ENCODE results near the gene FCRLA.

Gene FCRLA

DNA sequence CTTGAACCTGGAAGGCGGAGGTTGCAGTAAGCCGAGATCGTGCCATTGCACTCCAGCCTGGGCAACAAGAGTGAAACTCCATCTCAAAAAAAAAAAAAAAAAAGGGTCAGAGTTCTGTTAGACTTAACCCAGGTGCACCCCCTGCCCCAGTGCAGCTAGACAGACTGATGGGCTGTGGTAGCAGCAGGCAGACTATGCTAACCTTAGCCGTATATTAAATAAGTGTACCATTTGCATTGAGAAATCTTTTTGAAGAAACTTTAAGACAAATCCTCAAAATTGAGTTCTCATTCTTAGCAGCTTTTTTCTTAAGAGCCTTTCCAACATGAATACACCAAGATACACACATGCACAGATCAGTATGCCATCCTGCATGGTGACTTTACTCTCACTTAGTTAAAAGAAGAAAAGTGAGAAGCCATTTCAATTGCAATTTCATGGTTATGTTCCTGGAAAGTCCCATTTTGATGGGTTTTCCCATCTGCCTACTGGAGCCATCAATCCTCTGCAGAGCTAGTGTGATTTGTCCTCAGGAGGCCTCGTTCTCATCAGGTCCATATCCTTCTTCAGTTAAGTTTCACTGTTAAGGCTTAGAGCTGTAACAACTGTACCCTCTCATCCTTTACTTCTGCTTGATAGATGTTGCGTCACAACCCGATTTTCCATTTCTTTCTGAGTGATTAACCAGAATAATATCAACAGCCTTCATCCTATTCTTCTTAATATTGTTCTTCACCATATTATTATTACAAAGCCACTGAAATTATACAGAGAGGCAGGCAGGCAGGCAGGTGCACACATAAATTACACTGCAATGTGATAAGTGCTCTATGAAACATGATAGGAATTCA, 21.6 kb downstream of the FCRLA start:
- DNase-seq (ENCODE audit: low read depth) = no peak
- H3K4me3 ChIP-seq (ENCODE audit: low read depth, low read length) = no peak overlapping the region

DNA sequence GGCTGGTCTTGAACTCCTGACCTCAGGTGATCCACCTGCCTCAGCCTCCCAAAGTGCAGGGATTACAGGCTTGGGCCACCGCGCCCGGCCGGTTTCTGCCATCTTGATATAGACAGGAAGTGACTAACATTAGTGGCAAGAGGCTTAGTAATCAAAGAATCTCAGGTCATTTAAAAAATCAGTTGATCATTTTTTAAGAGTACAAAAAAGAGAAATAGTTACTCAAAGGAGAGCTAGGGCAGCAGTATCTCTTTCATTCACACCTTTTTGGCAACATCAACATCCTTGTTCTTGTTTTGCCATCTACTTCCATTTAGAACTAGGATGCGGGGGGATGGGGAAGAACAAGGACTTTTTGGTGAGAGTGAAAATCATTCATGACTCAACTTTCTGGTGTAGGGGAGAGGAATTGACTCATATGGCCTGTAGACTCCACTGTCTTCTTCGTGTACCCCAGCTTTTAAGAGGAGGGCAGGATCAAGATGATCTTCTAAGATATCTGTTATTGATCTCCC, 23.1 kb downstream of the FCRLA start:
- DNase-seq (ENCODE audit: low read depth) = no peak
- H3K4me3 ChIP-seq (ENCODE audit: low read depth, low read length) = no peak overlapping the region

DNA sequence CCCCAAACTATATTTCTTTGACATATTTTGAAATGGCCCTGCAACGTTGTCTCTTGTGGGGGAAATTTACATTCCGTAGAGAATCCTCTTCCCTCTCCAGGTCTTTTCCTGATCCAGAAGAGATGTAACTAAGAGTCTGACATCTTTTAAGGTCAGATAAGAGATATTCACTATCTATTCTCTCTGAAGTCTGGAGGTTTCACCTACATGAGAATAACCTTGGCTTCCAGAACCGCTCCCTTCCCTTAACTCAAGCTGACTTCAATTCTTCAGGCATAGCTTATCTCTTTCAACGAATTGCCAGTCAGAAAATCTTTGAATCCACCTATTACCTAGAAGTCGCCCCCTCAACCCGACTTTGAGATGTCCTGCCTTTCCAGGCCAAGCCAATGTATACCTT, 24.2 kb downstream of the FCRLA start:
- no peak overlapping the region for H3K4me3 ChIP-seq (ENCODE audit: low read depth, low read length)
- DNase-seq (ENCODE audit: low read depth) = no peak

GRCh38 chr1:161731981-161732718, 25.1 kb downstream of the FCRLA start:
- DNase-seq (ENCODE audit: low read depth) = no peak
- H3K4me3 ChIP-seq (ENCODE audit: low read depth, low read length) = no peak overlapping the region

DNA sequence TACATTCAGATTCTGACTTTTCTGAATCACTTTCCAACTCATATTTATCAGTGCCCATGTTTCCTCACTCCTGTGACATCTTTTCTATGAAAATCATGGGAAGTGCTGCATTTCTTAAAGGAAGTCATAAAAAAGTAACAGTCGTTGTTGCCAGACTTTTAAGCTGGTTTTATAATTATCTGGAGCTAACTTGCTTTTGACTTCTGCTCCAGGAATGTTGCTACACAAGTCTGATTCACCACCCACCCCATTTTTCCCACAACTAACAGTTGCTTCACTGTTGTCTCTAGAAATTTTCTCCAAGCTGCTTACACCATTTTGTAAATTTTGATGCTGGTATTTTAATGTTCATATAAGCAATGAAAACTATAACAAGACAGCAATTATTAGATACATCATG, 26.5 kb downstream of the FCRLA start:
- no peak overlapping the region for H3K4me3 ChIP-seq (ENCODE audit: low read depth, low read length)
- DNase-seq (ENCODE audit: low read depth) = peak; percentile 89

DNA sequence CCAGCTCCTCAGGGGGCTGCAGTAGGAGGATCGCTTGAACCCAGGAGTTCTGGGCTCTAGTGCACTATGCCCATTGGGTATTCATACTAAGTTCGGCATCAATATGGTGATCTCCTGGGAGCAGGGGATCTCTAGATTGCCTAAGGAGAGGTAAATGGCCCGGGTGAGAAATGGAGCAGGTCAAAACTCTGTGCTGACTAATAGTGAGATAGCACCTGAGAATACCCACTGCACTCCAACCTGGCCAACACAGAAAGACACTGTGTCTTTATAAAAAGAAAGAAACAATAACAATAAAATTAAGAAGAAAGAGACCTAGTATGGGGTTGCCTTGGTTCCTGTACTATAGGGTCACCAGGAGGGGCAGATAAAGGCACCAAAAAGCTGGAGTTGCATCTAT, 28.8 kb downstream of the FCRLA start:
- no peak overlapping the region for H3K4me3 ChIP-seq (ENCODE audit: low read depth, low read length)
- no peak for DNase-seq (ENCODE audit: low read depth)

GRCh38 chr1:161736335-161736969, 29.4 kb downstream of the FCRLA start:
- DNase-seq (ENCODE audit: low read depth) = no peak
- H3K4me3 ChIP-seq (ENCODE audit: low read depth, low read length) = no peak overlapping the region

DNA sequence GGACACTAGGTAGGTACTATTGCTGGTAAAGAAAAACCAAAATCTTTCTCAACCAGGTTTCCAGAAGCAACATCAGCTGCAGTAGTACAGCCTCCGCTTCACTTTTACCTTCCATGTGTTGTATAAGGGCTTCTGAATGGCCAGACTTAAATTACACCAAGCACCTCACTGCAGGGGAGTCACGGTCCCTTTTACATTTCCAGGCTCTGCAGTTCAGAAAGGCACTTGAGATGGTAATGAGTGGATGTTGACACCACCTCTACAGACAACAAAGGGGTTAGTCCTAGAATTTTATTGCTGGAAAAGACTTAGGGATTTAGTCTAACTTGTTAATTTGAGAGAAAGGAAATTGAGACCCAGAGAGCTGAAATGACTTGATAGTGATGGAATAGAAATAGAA, 30.6 kb downstream of the FCRLA start:
- DNase-seq (ENCODE audit: low read depth) = no peak
- no peak overlapping the region for H3K4me3 ChIP-seq (ENCODE audit: low read depth, low read length)

DNA sequence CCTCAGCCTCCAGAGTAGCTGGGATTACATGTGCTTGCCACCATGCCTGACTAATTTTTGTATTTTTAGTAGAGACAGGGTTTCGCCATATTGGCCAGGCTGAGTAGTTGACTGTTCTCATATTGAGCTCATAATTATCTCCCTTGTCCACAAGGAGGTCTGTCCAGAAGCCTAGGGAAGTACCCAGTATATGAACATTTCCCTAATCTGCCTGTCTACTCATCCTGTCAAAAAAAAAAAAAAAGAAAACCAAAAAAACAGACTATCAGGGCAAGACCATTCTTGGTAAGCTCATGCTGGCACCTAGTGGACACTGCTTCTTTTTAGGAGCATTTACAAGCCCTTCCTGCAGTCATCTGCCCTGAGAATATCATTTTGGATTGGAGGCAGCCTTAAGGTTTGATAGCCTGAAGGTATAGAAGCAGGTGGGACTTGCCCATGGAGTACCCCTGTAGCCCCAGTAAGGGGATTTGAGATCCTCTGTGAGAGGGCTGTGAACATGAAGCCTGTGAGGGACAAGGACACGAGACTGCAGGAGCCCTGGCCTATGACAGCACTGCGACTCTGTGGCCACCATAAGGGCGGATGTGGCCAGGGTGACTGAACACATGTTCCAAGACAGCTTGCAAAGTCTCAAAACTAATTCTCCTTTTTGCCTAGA, 31.7 kb downstream of the FCRLA start:
- H3K4me3 ChIP-seq (ENCODE audit: low read depth, low read length) = no peak overlapping the region
- DNase-seq (ENCODE audit: low read depth) = no peak

- H3K4me3 ChIP-seq (ENCODE audit: low read depth, low read length) = no peak overlapping the region
- DNase-seq (ENCODE audit: low read depth) = no peak
Measured at GRCh38 chr1:161739865-161740566, 33.0 kb downstream of the FCRLA start.

DNA sequence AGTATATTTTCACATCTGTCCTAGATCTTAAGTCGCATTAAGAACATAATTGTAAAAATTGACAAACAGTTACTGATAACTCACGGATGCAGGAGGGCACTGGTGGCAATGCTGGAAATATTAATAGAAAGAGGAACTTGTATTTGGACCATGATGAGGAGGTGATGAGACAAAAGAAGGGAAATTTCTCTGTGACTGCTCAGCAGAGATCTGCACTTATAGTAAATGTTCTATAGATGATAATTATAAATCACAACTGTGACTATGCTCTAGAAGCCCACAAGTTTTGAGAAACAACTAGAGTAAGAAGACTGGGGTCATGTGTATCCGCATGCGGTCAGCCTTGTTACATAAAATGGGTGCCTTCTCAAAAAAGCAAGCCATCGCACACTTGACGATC, 33.9 kb downstream of the FCRLA start:
- no peak for DNase-seq (ENCODE audit: low read depth)
- no peak overlapping the region for H3K4me3 ChIP-seq (ENCODE audit: low read depth, low read length)

DNA sequence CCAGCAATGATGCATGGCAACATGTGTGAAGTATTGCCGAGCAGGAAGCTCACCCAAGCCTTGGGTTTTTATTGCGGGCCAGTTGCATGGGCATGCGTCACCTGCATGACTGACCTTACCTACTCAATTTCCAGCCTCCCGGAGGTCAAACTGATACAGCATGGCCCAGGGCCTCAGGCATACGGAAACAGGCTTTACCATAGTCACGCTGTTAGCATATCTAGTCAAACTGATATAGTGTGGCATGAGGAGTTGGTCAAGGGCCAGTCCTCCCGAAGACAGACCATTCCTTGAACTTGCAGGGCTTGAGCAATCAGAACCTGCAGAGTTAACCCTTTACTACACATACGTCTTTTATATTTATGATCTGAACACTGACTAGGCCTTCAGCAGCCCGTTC, 36.2 kb downstream of the FCRLA start:
- no peak overlapping the region for H3K4me3 ChIP-seq (ENCODE audit: low read depth, low read length)
- no peak for DNase-seq (ENCODE audit: low read depth)

- DNase-seq (ENCODE audit: low read depth) = no peak
- no peak overlapping the region for H3K4me3 ChIP-seq (ENCODE audit: low read depth, low read length)
Measured at GRCh38 chr1:161747801-161748200, 40.8 kb downstream of the FCRLA start.

- H3K4me3 ChIP-seq (ENCODE audit: low read depth, low read length) = peak within 1 kb of the TSS; percentile 94
Measured at GRCh38 chr1:161749509-161750407, 42.7 kb downstream of the FCRLA start, which contains the start of gene DUSP12. DUSP12 (plus strand) TSS chr1:161749786; CDS start chr1:161749802, 16 bp downstream.

DNA sequence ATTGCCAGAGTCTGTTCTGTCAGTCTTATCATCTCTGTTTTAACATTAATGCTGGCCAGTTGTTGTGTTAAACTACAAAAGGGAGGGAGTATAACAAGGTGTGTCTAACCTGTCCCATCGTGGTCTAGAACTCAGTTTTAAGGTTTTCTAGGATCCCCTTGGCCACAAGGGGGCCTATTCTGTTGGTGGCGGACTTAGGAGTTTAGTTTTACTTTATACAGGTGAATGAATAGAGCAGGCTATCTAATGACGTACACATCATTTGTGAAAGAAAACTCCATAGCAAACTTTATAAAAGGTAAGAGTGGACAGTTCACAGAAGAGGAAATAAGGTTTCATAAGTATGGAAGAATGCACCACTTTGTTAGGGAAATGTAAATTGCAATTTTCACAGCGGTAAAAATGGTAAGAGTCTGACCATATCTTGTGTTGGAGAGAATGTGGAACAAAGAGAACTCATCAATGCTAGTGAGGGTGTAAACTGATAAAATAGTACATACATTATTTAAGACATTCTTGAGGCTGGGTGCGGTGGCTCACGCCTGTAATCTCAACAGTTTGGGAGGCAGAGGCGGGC, 56.6 kb downstream of the FCRLA start:
- no peak overlapping the region for H3K4me3 ChIP-seq (ENCODE audit: low read depth, low read length)
- DNase-seq (ENCODE audit: low read depth) = no peak

More at GRCh38 chr1:161749509-161750407, 42.7 kb downstream of the FCRLA start, which contains the start of gene DUSP12:
- peak; percentile 89 for DNase-seq (ENCODE audit: low read depth)
